H9 (cell line): Measurements from ENCODE around the gene KCNH1. TPM values are rescaled to one million over a fixed set of nuclear protein-coding genes. Genes with fewer than 3 reads are reported as not detected.

ENCODE experiments used
- DNase-seq: peaks from one replicate; pipeline ENCODE4 v3.0.0-alpha.2; 2017
- H2AFZ ChIP-seq: one replicate; pipeline ENCODE4 v1.6.1; 2013; ENCODE audit warnings: mild to moderate bottlenecking, low read length, control low read depth, moderate library complexity
- H2AK5ac ChIP-seq: 2 replicates; pipeline ENCODE4 v1.6.1; 2013; ENCODE audit warnings: low read length, control low read depth, mixed read lengths; ENCODE audit not compliant: insufficient read length
- H2BK120ac ChIP-seq: one replicate; pipeline ENCODE4 v1.6.1; 2013; ENCODE audit warnings: low read depth, mild to moderate bottlenecking, low read length, control low read depth, inconsistent platforms; ENCODE audit not compliant: poor library complexity, severe bottlenecking
- H2BK12ac ChIP-seq: 2 replicates; pipeline ENCODE4 v1.6.1; 2013; ENCODE audit warnings: low read length, control low read depth, mixed read lengths, low read depth; ENCODE audit not compliant: insufficient read length
- H2BK15ac ChIP-seq: 2 replicates; pipeline ENCODE4 v1.6.1; 2013; ENCODE audit warnings: low read depth, low read length, control low read depth
- H2BK20ac ChIP-seq: one replicate; pipeline ENCODE4 v1.6.1; 2013; ENCODE audit warnings: low read depth, mild to moderate bottlenecking, low read length, control low read depth, inconsistent platforms; ENCODE audit not compliant: poor library complexity, severe bottlenecking
- H2BK5ac ChIP-seq: 2 replicates; pipeline ENCODE4 v1.6.1; 2013; ENCODE audit warnings: low read length, control low read depth, mixed read lengths; ENCODE audit not compliant: insufficient read length
- H3K14ac ChIP-seq: 2 replicates; pipeline ENCODE4 v1.6.1; 2013; ENCODE audit warnings: low read length, control low read depth; ENCODE audit not compliant: insufficient read depth
- H3K18ac ChIP-seq: 2 replicates; pipeline ENCODE4 v1.6.1; 2013; ENCODE audit warnings: low read depth, mild to moderate bottlenecking, mixed read lengths, low read length, control low read depth; ENCODE audit not compliant: insufficient read length
- H3K23ac ChIP-seq: 2 replicates; pipeline ENCODE4 v1.6.1; 2013; ENCODE audit warnings: low read length, control low read depth, mixed read lengths, low read depth; ENCODE audit not compliant: insufficient read length
- H3K23me2 ChIP-seq: 2 replicates; pipeline ENCODE4 v1.6.1; 2013; ENCODE audit warnings: low read depth, mild to moderate bottlenecking, mixed read lengths, low read length, control low read depth; ENCODE audit not compliant: insufficient read length, poor library complexity, severe bottlenecking
- H3K27ac ChIP-seq: 2 replicates; pipeline ENCODE4 v1.5.1; 2013; ENCODE audit warnings: low read length, control low read depth, mixed read lengths, low read depth; ENCODE audit not compliant: insufficient read length
- H3K27me3 ChIP-seq: 2 replicates; pipeline ENCODE4 v1.6.1; 2013; ENCODE audit warnings: low read length, control low read depth, inconsistent platforms; ENCODE audit not compliant: insufficient read depth
- H3K4ac ChIP-seq: 2 replicates; pipeline ENCODE4 v1.6.1; 2013; ENCODE audit warnings: low read depth, mild to moderate bottlenecking, control low read depth, inconsistent platforms, low read length, moderate library complexity
- H3K4me1 ChIP-seq: 2 replicates; pipeline ENCODE4 v1.6.1; 2013; ENCODE audit warnings: low read length, control low read depth, inconsistent platforms; ENCODE audit not compliant: insufficient read depth
- H3K4me2 ChIP-seq: 2 replicates; pipeline ENCODE4 v1.6.1; 2013; ENCODE audit warnings: low read length, control low read depth, mixed read lengths; ENCODE audit not compliant: insufficient read length, insufficient read depth
- H3K56ac ChIP-seq: 2 replicates; pipeline ENCODE4 v1.6.1; 2013; ENCODE audit warnings: low read depth, mild to moderate bottlenecking, mixed read lengths, low read length, control low read depth; ENCODE audit not compliant: insufficient read length
- H3K79me1 ChIP-seq: 2 replicates; pipeline ENCODE4 v1.6.1; 2013; ENCODE audit warnings: low read depth, mild to moderate bottlenecking, moderate library complexity, low read length, control low read depth, inconsistent platforms; ENCODE audit not compliant: insufficient read depth, poor library complexity, severe bottlenecking
- H3K79me2 ChIP-seq: 2 replicates; pipeline ENCODE4 v1.6.1; 2013; ENCODE audit warnings: low read length, control low read depth, inconsistent platforms; ENCODE audit not compliant: insufficient read depth
- H3K9ac ChIP-seq: 2 replicates; pipeline ENCODE4 v1.6.1; 2013; ENCODE audit warnings: low read length, control low read depth, mixed read lengths; ENCODE audit not compliant: insufficient read length; ENCODE audit errors: extremely low read depth
- H3K9me3 ChIP-seq: one replicate; pipeline ENCODE4 v1.6.1; 2013; ENCODE audit warnings: low read depth, low read length, inconsistent platforms; ENCODE audit not compliant: control insufficient read depth
- H3T11ph ChIP-seq: one replicate; pipeline ENCODE4 v1.6.1; 2013; ENCODE audit warnings: mild to moderate bottlenecking, low read length, control low read depth, inconsistent platforms
- H4K20me1 ChIP-seq: one replicate; pipeline ENCODE4 v1.6.1; 2013; ENCODE audit not compliant: control insufficient read depth, insufficient read length, insufficient read depth
- H4K5ac ChIP-seq: 2 replicates; pipeline ENCODE4 v1.6.1; 2013; ENCODE audit warnings: low read depth, mild to moderate bottlenecking, mixed read lengths, low read length, control low read depth; ENCODE audit not compliant: insufficient read length
- H4K8ac ChIP-seq: replicated peaks from 2 replicates; pipeline ENCODE4 v1.6.1; 2013; ENCODE audit warnings: low read length, control low read depth, mixed read lengths, low read depth; ENCODE audit not compliant: insufficient read length
- H4K91ac ChIP-seq: 2 replicates; pipeline ENCODE4 v1.6.1; 2013; ENCODE audit warnings: low read depth, mild to moderate bottlenecking, moderate library complexity, mixed read lengths, low read length, control low read depth; ENCODE audit not compliant: insufficient read length
- H3K27ac Mint-ChIP-seq, 3 experiments: 2 replicates in 2 of 3; 3 replicates in 1 of 3; pipeline ENCODE4 v1.8.0; 2020 to 2021; ENCODE audit warnings: mixed read lengths in 3 of 3, mild to moderate bottlenecking in 1 of 3, moderate library complexity in 1 of 3
- H3K27me3 Mint-ChIP-seq: 2 replicates; pipeline ENCODE4 v1.8.0; 2021; ENCODE audit warnings: low read depth, mild to moderate bottlenecking, moderate library complexity, mixed read lengths
- H3K36me3 Mint-ChIP-seq, 3 experiments: 2 replicates in 2 of 3; 3 replicates in 1 of 3; pipeline ENCODE4 v1.8.0; 2020 to 2021; ENCODE audit warnings: low read depth in 3 of 3, mixed read lengths in 3 of 3; ENCODE audit not compliant: insufficient read depth in 1 of 3
- H3K4me1 Mint-ChIP-seq, 2 experiments: 2 replicates each; pipeline ENCODE4 v1.8.0; 2020; ENCODE audit warnings: mixed read lengths in 2 of 2
- H3K4me3 Mint-ChIP-seq, 2 experiments: 2 replicates in 1 of 2; 3 replicates in 1 of 2; pipeline ENCODE4 v1.8.0; 2020 to 2021; ENCODE audit warnings: mild to moderate bottlenecking in 2 of 2, mixed read lengths in 2 of 2, moderate library complexity in 1 of 2
- H3K9me3 Mint-ChIP-seq, 2 experiments: 2 replicates in 1 of 2; 3 replicates in 1 of 2; pipeline ENCODE4 v1.8.0; 2020; ENCODE audit warnings: mild to moderate bottlenecking in 2 of 2, mixed read lengths in 2 of 2, moderate library complexity in 1 of 2
- WGBS: extraction: QIAGEN DNeasy Blood & Tissue Kit; methylation state at CpG from one replicate; pipeline ENCODE4 v1.1.7; 2013; ENCODE audit warnings: missing lambda C conversion rate, low lambda C conversion rate, mixed read lengths; ENCODE audit not compliant: insufficient read length; ENCODE audit errors: extremely low coverage; 5-methylcytosine and 5-hydroxymethylcytosine counted together
- total RNA-seq: library from RNA; stranded (reverse); gene quantifications from 2 replicates; pipeline ENCODE4 v1.2.1, GENCODE V29; 2021
- TF ChIP-seq, protein P1 (sequence below): fragments of 200-600 bp; sonication (generic); conservative IDR thresholded peaks from 3 replicates; pipeline ENCODE4 v1.8.0; 2021; ENCODE audit warnings: antibody characterized with exemption, mild to moderate bottlenecking

The KCNH1 gene
- total RNA-seq, 1 experiment from 2014 or later = 0.11 TPM

DNA sequence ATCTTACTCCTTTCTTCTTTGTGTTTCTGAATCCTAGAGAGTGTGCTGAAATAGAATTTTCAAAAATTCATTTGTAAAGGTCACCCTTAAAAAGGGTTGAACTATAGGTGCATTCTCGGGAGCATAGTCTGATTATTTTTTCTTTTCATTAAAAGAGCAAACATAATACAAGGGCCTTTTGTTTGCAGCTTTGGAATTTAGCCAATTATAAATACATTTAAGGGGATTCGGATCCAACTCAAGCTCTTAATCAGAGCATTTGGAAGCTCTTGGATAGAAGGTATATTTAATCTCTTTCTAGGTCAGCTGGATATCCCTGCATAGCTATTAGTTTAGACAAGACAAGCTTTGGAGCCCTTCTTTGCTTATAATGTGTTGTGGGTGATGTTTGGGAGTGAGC is 483.5 kb downstream of the KCNH1 start:
- Histone ChIP-seq H3K18ac (no peak overlapping the region), H4K8ac (no peak overlapping the region), H3K79me2 (no peaks in the 10 kb centered on the region), H2BK5ac (no peak overlapping the region), H3K4me1 (no peaks in the 10 kb centered on the region), H3K14ac (no peak overlapping the region), H3K56ac (no peak overlapping the region), H2BK20ac (no peak overlapping the region), H3K23me2 (no peaks in the 10 kb centered on the region), H4K20me1 (no peaks in the 10 kb centered on the region), H3K9ac (no peak overlapping the region), H2BK12ac (no peak overlapping the region), H3K27ac (no peak overlapping the region), H3K27me3 (no peaks in the 10 kb centered on the region), H2BK15ac (no peak overlapping the region), H2BK120ac (no peak overlapping the region), H4K5ac (no peak overlapping the region), H3T11ph (no peak overlapping the region), H3K4ac (no peak overlapping the region), H3K4me2 (no peak overlapping the region), H3K79me1 (no peaks in the 10 kb centered on the region), H2AFZ (no peak overlapping the region), H3K9me3 (no peaks in the 10 kb centered on the region), H4K91ac (no peak overlapping the region), H2AK5ac (no peak overlapping the region), H3K23ac (no peak overlapping the region)
- H3K9me3 Mint-ChIP-seq = peaks cover 4% of the 10 kb centered on the region in 2 experiments; a peak in 3 of 5 replicates
- H3K4me1 Mint-ChIP-seq = peaks cover 12 to 18% of the 10 kb centered on the region in 2 experiments
- peaks cover 2% of the 10 kb centered on the region; the same call in 1 of the 2 replicates for H3K27me3 Mint-ChIP-seq
- H3K27ac Mint-ChIP-seq = no peak overlapping the region
- no peak overlapping the region for H3K4me3 Mint-ChIP-seq
- H3K36me3 Mint-ChIP-seq = 0 out of 7 replicates have a peak, but pooled peaks cover 0 to 2% (median 0%) of the 10 kb centered on the region in 3 experiments
- WGBS = no CpG with 5 or more reads among the region's 2 CpGs
- TF ChIP-seq, protein P1, sequence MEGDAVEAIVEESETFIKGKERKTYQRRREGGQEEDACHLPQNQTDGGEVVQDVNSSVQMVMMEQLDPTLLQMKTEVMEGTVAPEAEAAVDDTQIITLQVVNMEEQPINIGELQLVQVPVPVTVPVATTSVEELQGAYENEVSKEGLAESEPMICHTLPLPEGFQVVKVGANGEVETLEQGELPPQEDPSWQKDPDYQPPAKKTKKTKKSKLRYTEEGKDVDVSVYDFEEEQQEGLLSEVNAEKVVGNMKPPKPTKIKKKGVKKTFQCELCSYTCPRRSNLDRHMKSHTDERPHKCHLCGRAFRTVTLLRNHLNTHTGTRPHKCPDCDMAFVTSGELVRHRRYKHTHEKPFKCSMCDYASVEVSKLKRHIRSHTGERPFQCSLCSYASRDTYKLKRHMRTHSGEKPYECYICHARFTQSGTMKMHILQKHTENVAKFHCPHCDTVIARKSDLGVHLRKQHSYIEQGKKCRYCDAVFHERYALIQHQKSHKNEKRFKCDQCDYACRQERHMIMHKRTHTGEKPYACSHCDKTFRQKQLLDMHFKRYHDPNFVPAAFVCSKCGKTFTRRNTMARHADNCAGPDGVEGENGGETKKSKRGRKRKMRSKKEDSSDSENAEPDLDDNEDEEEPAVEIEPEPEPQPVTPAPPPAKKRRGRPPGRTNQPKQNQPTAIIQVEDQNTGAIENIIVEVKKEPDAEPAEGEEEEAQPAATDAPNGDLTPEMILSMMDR = no peak
- DNase-seq = no peak
